Lower leg skin (tissue), 3 donors: Measurements from ENCODE around the gene MOK.
"Not testable (repeated sequence)": the region's sequence is repeated elsewhere in the genome, so short reads cannot be mapped to it uniquely, and the experiment has no call there.

ENCODE experiments used
- CTCF ChIP-seq, 3 donors: fragments of 450-650 bp; IDR thresholded peaks; one replicate each; pipeline ENCODE4 v1.5.1; 2016; ENCODE audit warnings: antibody characterized with exemption in 3 of 3, mild to moderate bottlenecking in 3 of 3, moderate library complexity in 2 of 3
- POLR2A ChIP-seq, 2 donors: fragments of 450-650 bp; IDR thresholded peaks; one replicate each; pipeline ENCODE4 v1.6.1; 2016 to 2017; ENCODE audit warnings: antibody characterized with exemption in 2 of 2, mild to moderate bottlenecking in 1 of 2, moderate library complexity in 1 of 2

- TF ChIP-seq CTCF, POLR2A (IDR thresholded peaks at IDR 0.05): not testable (repeated sequence)
These were observed 6.5 kb downstream of the MOK start for GRCh38 chr14:102298303-102299070.
